Measurements from ENCODE around the gene SNAP25. TPM values are rescaled to one million over a fixed set of nuclear protein-coding genes. Genes with fewer than 3 reads are reported as not detected.

SNAP25 gene
- total and polyA plus RNA-seq, 8 donors: 1.5 to 11.7 (median 6.8) TPM

DNA sequence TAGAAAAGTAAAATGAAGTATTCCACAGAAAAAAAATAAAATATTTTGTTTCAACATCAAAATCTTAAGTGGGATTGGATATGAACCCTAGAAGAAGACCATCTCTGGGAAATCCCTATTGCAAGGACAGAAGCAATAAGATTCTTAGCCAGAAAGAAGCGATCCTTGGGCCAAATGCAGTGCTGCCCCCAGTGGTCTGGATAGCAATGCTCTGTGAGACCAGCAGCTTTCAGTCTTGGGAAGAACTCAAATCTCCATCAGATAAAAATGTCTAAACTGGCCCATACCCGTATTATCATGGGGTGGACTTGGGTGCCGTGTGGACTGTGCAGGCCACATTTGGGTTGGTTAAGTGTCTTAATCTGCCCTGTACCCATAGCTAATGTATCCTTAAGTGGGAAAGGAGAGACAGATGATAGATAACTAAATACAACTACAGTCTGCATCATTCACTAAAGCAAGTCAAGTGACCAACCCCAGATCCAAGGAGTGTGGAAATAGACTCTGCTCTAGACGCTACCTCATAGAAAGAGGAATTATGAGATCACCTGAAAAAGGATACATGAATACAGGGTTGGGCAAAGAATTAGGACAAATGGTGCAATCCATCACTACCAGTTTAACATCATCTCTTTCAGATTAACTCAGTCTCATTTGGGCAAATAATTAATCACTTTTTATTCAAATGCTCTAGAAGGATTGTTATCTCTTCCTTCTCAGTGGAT lies 38.9 kb upstream of the SNAP25 start:
- no peaks in the 10 kb centered on the region for H3K36me3 ChIP-seq
- DNase-seq: no peak
- no peaks in the 10 kb centered on the region for H3K27me3 ChIP-seq
- no peak overlapping the region for H3K27ac ChIP-seq
- H3K4me3 ChIP-seq: no peak overlapping the region
- H3K4me1 ChIP-seq: no peaks in the 10 kb centered on the region
- ATAC-seq: no peak
- TF ChIP-seq, protein P1, sequence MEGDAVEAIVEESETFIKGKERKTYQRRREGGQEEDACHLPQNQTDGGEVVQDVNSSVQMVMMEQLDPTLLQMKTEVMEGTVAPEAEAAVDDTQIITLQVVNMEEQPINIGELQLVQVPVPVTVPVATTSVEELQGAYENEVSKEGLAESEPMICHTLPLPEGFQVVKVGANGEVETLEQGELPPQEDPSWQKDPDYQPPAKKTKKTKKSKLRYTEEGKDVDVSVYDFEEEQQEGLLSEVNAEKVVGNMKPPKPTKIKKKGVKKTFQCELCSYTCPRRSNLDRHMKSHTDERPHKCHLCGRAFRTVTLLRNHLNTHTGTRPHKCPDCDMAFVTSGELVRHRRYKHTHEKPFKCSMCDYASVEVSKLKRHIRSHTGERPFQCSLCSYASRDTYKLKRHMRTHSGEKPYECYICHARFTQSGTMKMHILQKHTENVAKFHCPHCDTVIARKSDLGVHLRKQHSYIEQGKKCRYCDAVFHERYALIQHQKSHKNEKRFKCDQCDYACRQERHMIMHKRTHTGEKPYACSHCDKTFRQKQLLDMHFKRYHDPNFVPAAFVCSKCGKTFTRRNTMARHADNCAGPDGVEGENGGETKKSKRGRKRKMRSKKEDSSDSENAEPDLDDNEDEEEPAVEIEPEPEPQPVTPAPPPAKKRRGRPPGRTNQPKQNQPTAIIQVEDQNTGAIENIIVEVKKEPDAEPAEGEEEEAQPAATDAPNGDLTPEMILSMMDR (IDR thresholded peaks at IDR 0.05): no peak
- intact Hi-C loops (cut with DNase I): no loop called here
- H3K9me3 ChIP-seq: no peaks in the 10 kb centered on the region

DNA sequence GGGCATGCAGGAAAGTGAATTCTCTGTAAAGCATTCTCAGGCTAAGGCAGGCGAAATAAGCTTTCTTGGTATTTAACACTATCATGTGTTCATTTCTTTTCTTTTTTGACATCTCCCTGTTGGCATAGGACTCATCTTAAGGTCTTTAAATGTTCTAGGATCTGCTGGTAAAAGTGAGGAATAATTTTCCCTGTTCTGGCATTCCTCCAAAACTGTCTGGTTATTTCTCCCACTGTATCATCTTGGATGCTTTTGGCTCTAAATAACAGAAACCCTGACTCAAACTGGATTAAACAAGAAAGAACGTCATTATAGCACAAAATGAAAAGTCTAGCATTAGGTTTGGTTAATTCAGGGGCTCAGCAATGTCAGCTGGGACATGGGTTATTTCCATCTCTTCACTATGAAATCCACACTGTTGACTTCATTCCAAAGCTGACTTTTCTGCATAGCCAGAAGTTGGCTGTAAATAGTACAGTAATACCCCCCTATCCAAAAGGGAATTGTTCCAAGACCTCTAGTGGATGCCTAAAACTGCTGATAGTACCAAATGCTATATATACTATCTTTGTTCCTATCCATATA lies 37.9 kb upstream of the SNAP25 start:
- H3K36me3 ChIP-seq: no peaks in the 10 kb centered on the region
- ATAC-seq: no peak
- DNase-seq: peak in 1 of 4 donors; percentile 33
- TF ChIP-seq, protein P1 (IDR thresholded peaks at IDR 0.05): no peak
- H3K4me3 ChIP-seq: no peak overlapping the region
- intact Hi-C loops (cut with DNase I): no loop called here
- peaks cover 0 to 5% of the 10 kb centered on the region in 2 donors for H3K9me3 ChIP-seq
- no peak overlapping the region for H3K27ac ChIP-seq
- no peaks in the 10 kb centered on the region for H3K27me3 ChIP-seq
- no peaks in the 10 kb centered on the region for H3K4me1 ChIP-seq

DNA sequence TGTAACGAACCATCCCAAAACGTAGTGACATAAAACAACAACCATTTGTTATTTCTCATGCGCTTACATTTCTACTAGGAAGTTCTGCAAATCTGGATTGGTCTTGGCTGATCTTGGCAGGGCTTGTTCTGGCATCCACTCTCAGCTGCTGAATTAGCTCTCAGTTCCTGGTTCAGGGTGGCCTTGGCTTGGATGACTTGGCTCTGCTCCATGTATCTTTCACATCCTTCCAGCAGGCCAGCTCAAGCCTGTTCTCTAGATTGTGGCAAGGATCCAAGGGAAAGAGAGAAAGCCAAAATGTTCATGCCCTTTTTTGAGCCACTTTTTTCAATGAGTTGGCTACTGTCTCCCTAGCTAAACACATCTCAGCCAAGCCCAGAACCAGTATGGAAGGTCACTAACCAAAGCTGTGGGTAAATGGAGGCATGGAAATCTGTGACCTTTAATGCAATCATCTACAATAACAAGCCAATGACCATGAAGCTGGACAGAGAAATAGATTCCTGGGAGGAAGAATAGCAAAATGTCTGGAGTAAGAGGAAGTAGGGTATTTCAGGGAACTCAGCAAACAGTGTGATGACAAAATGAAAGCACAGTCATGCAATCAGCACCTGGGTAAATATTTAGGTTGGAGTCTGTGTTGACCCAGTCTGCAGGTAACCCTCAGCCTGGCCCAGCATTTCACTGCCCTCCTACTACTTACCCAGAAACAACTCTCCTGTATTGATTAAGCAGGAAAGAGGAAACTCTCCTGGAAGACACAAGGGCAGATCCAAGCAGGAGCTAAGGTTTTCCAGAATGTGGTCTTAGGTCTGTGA lies 32.7 kb upstream of the SNAP25 start:
- Histone ChIP-seq H3K4me1 (no peaks in the 10 kb centered on the region), H3K27ac (no peak overlapping the region), H3K36me3 (no peaks in the 10 kb centered on the region), H3K9me3 (peaks cover 0 to 14% of the 10 kb centered on the region in 2 donors), H3K27me3 (no peaks in the 10 kb centered on the region), H3K4me3 (no peak overlapping the region)
- ATAC-seq (no peak), DNase-seq (peak in 1 of 4 donors; percentile 21)
- TF ChIP-seq, protein P1 (IDR thresholded peaks at IDR 0.05): no peak
- intact Hi-C loops (cut with DNase I): no loop called here

DNA sequence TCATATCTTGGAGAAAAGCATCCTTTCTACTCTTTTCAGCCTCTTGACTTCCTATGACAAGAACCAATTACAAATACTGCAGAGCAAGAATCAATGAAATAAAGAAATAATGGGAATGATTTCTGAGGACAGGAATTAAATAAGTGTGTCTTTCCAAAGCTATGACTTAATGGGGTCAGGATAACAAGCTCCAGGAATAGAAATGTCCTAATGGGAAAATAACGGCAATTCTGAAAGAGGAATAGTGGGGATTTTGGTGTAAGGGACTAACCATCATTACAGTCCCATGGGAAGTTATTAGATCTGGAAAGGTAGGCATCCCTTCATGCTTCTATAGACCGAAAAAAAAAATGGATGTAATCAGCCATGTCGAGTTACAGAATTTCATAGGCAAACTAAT lies 28.2 kb upstream of the SNAP25 start:
- DNase-seq: no peak
- Histone ChIP-seq H3K4me3 (no peak overlapping the region), H3K27ac (no peak overlapping the region), H3K4me1 (no peaks in the 10 kb centered on the region), H3K9me3 (peaks cover 0 to 12% of the 10 kb centered on the region in 2 donors), H3K27me3 (no peaks in the 10 kb centered on the region), H3K36me3 (no peaks in the 10 kb centered on the region)
- intact Hi-C loops (cut with DNase I): no loop called here
- TF ChIP-seq, protein P1 (IDR thresholded peaks at IDR 0.05): no peak
- no peak for ATAC-seq

DNA sequence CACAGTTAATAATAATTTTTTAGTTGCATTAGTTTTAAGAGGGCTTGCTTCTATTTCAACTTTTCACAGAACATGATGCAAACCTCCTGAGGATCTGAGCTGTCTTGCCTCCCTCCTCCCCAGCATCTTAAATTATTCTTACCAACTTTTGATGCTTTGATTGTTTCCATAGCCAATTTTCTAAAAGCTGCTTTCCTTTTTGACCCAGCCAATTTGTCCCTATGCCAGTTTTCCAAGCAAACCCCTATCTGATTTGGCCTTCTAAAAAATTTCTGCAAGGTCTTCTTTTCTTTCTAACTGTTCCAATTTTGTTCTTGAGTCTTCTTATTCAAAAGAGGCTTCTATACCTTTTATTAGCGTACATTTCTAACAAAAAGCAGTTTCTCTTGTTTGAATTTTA lies 26.5 kb upstream of the SNAP25 start:
- Histone ChIP-seq H3K27me3 (no peaks in the 10 kb centered on the region), H3K27ac (no peak overlapping the region), H3K9me3 (peaks cover 0 to 7% of the 10 kb centered on the region in 2 donors), H3K36me3 (no peaks in the 10 kb centered on the region), H3K4me1 (no peaks in the 10 kb centered on the region), H3K4me3 (no peak overlapping the region)
- intact Hi-C loops (cut with DNase I): no loop called here
- ATAC-seq (no peak), DNase-seq (no peak)
- TF ChIP-seq, protein P1 (IDR thresholded peaks at IDR 0.05): no peak
